OCI-LY7 (cell line): ENCODE data around the gene SIGLEC7. TPM values are rescaled to one million over a fixed set of nuclear protein-coding genes. Genes with fewer than 3 reads are reported as not detected.

Experiments
- BruUV-seq: library from RNA; stranded (reverse); fragments of 400-500 nt; replicated peaks from 2 replicates; lab custom pipeline; 2021; lab: Mats Ljungman, UMichigan
- CTCF ChIA-PET: fragments of 300-600 bp; sonication (Branson Sonifier 250); formaldehyde crosslinking; loops from one replicate; lab custom pipeline; 2022; ENCODE audit warnings: antibody characterized with exemption; ENCODE audit not compliant: unreplicated experiment; lab: Charles Lee
- POLR2A ChIA-PET: fragments of 300-600 bp; sonication (Branson Sonifier 250); formaldehyde crosslinking; loops from one replicate; lab custom pipeline; 2022; ENCODE audit warnings: antibody characterized with exemption; lab: Charles Lee
- DNase-seq: peaks from one replicate; pipeline ENCODE4 v3.0.0-alpha.2; 2015; ENCODE audit warnings: low spot score
- H2AFZ ChIP-seq: fragments of 200-600 bp; sonication (generic), shearing (Covaris generic); 2 replicates; pipeline ENCODE4 v1.6.1; 2014; ENCODE audit warnings: mild to moderate bottlenecking, antibody characterized with exemption, low read length, moderate library complexity
- H3K27ac ChIP-seq: fragments of 200-600 bp; sonication (generic); 2 replicates; pipeline ENCODE4 v1.5.1; 2014; ENCODE audit warnings: mixed run types, low read depth, mild to moderate bottlenecking, moderate library complexity, low read length, inconsistent platforms; ENCODE audit not compliant: poor library complexity, severe bottlenecking
- H3K36me3 ChIP-seq: fragments of 200-600 bp; sonication (generic); 2 replicates; pipeline ENCODE4 v1.6.1; 2014; ENCODE audit warnings: mild to moderate bottlenecking, antibody characterized with exemption, low read length, moderate library complexity, mixed read lengths; ENCODE audit not compliant: insufficient read depth
- H3K4me1 ChIP-seq: fragments of 200-600 bp; sonication (generic); 2 replicates; pipeline ENCODE4 v1.5.1; 2014; ENCODE audit warnings: mild to moderate bottlenecking, low read length; ENCODE audit not compliant: insufficient read depth, poor library complexity, severe bottlenecking
- H3K4me2 ChIP-seq: fragments of 200-600 bp; sonication (generic); 2 replicates; pipeline ENCODE4 v1.6.1; 2014; ENCODE audit warnings: mild to moderate bottlenecking, low read length
- H3K4me3 ChIP-seq: fragments of 200-600 bp; sonication (generic); 2 replicates; pipeline ENCODE4 v1.5.1; 2014; ENCODE audit warnings: mild to moderate bottlenecking, low read depth, low read length; ENCODE audit not compliant: poor library complexity, severe bottlenecking
- H3K79me2 ChIP-seq: fragments of 200-600 bp; sonication (generic); 2 replicates; pipeline ENCODE4 v1.6.1; 2016; ENCODE audit warnings: low read depth, mild to moderate bottlenecking, low read length, moderate library complexity, mixed read lengths; ENCODE audit not compliant: insufficient read depth
- H3K9me2 ChIP-seq: fragments of 200-600 bp; sonication (generic); 2 replicates; pipeline ENCODE4 v1.6.1; 2016; ENCODE audit warnings: mild to moderate bottlenecking, low read length, mixed read lengths; ENCODE audit not compliant: insufficient read depth
- H3K9me3 ChIP-seq: fragments of 200-600 bp; sonication (generic); 2 replicates; pipeline ENCODE4 v1.6.1; 2014; ENCODE audit warnings: mild to moderate bottlenecking, mixed run types, low read length, mixed read lengths
- H4K20me1 ChIP-seq: fragments of 200-600 bp; sonication (generic); 2 replicates; pipeline ENCODE4 v1.6.1; 2014; ENCODE audit warnings: mild to moderate bottlenecking, antibody characterized with exemption, low read length, moderate library complexity, mixed read lengths; ENCODE audit not compliant: insufficient read depth
- EZH2phosphoT487 ChIP-seq: fragments of 200-600 bp; sonication (generic); IDR thresholded peaks from 2 replicates; pipeline ENCODE4 v1.6.1; 2018; ENCODE audit warnings: low read depth, borderline replicate concordance, mild to moderate bottlenecking, mixed run types, antibody characterized with exemption, low read length, moderate library complexity, mixed read lengths
- intact Hi-C: fragments of 100-400 bp; cut with micrococcal nuclease; formaldehyde crosslinking; loops from one replicate; pipeline ENCODE4 v1.10.0; 2022; ENCODE audit not compliant: unreplicated experiment
- total RNA-seq, 2 experiments: library from RNA; depleted of rRNA in 1 of 2; stranded (reverse); fragments of >200 nt in 1 of 2; shearing (Covaris generic) in 1 of 2; gene quantifications; 2 replicates each; pipeline ENCODE4 v1.2.3, GENCODE V29; 2014 to 2022
- TF ChIP-seq, protein P1 (sequence below): fragments of 200-600 bp; sonication (generic); conservative IDR thresholded peaks from 2 replicates; pipeline ENCODE4 v1.5.1; 2014; ENCODE audit warnings: mild to moderate bottlenecking, antibody characterized with exemption, low read length, moderate library complexity, mixed read lengths

SIGLEC7 gene
- total RNA-seq, 2 experiments from 2014 or later, result not detected

GRCh38 chr19:51123381-51123800 is 18.7 kb upstream of the SIGLEC7 start:
- Histone ChIP-seq H3K4me3 (no peak overlapping the region), H3K4me1 (peaks cover 23% of the 10 kb centered on the region), H3K79me2 (no peaks in the 10 kb centered on the region), H3K27ac (no peak overlapping the region), H3K9me2 (no peaks in the 10 kb centered on the region), H3K4me2 (0 out of 2 replicates have a peak overlapping the region, but pooled peaks have one; percentile 1), H2AFZ (peak overlapping the region; percentile 9; the same call in 1 of the 2 replicates), H3K9me3 (no peaks in the 10 kb centered on the region), H4K20me1 (no peaks in the 10 kb centered on the region), H3K36me3 (no peaks in the 10 kb centered on the region)
- TF ChIP-seq EZH2phosphoT487, result no peak
- TF ChIP-seq, protein P1, sequence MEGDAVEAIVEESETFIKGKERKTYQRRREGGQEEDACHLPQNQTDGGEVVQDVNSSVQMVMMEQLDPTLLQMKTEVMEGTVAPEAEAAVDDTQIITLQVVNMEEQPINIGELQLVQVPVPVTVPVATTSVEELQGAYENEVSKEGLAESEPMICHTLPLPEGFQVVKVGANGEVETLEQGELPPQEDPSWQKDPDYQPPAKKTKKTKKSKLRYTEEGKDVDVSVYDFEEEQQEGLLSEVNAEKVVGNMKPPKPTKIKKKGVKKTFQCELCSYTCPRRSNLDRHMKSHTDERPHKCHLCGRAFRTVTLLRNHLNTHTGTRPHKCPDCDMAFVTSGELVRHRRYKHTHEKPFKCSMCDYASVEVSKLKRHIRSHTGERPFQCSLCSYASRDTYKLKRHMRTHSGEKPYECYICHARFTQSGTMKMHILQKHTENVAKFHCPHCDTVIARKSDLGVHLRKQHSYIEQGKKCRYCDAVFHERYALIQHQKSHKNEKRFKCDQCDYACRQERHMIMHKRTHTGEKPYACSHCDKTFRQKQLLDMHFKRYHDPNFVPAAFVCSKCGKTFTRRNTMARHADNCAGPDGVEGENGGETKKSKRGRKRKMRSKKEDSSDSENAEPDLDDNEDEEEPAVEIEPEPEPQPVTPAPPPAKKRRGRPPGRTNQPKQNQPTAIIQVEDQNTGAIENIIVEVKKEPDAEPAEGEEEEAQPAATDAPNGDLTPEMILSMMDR, result no peak
- no TSS peak for BruUV-seq
- intact Hi-C loops, result no loop called here
- CTCF ChIA-PET, result no interaction called here
- DNase-seq, result peak; percentile 39
- POLR2A ChIA-PET, result no interaction called here

DNA sequence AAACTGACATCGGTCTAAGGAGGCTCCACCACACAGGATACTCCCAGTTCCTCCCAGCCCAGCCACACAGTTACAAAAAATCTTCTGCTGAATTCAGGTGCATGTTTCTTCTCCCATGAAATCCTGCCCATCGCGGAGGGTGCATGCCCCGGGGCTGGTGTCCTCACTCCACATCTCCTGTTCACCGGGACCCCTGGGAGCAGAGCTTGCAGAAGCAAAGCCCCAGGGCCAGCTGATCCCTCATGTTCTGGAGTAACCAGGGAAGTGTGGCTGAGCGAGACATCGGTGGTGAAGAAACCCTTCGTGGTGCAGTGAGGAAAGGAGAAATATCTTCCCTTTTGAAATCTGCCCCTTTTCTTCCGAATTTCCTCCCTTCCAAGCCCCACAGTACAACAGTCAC is 18.3 kb upstream of the SIGLEC7 start:
- H3K27ac ChIP-seq, result no peak overlapping the region
- no TSS peak for BruUV-seq

GRCh38 chr19:51124216-51124615 is 17.9 kb upstream of the SIGLEC7 start:
- Histone ChIP-seq H3K36me3 (no peaks in the 10 kb centered on the region), H3K9me2 (no peaks in the 10 kb centered on the region), H2AFZ (peak overlapping the region; percentile 9; the same call in 1 of the 2 replicates), H3K4me2 (no peak overlapping the region), H3K4me3 (no peak overlapping the region), H3K4me1 (peaks cover 23% of the 10 kb centered on the region), H3K79me2 (no peaks in the 10 kb centered on the region), H3K9me3 (no peaks in the 10 kb centered on the region), H3K27ac (no peak overlapping the region), H4K20me1 (no peaks in the 10 kb centered on the region)
- no TSS peak for BruUV-seq
- intact Hi-C loops, result no loop called here
- ChIA-PET POLR2A (no interaction called here), CTCF (no interaction called here)
- DNase-seq, result no peak
- TF ChIP-seq EZH2phosphoT487, result no peak
- TF ChIP-seq, protein P1, result no peak

More for the DNA sequence above, 18.3 kb upstream of the SIGLEC7 start:
- Histone ChIP-seq H3K4me1 (peaks cover 23% of the 10 kb centered on the region), H2AFZ (peak overlapping the region; percentile 9; the same call in 1 of the 2 replicates), H4K20me1 (no peaks in the 10 kb centered on the region), H3K79me2 (no peaks in the 10 kb centered on the region), H3K4me2 (0 out of 2 replicates have a peak overlapping the region, but pooled peaks have one; percentile 1), H3K9me3 (no peaks in the 10 kb centered on the region), H3K9me2 (no peaks in the 10 kb centered on the region), H3K36me3 (no peaks in the 10 kb centered on the region), H3K4me3 (no peak overlapping the region)
- intact Hi-C loops, result no loop called here
- CTCF ChIA-PET, result no interaction called here
- POLR2A ChIA-PET, result no interaction called here
- no peak for TF ChIP-seq EZH2phosphoT487
- TF ChIP-seq, protein P1, result no peak
- no peak for DNase-seq
